GM19193 (cell line): ENCODE data around the gene IL34.

Experiments used
- POLR2A ChIP-seq: IDR thresholded peaks from 4 replicates; pipeline ENCODE4 v1.6.1; 2011; ENCODE audit not compliant: insufficient read depth, insufficient read length; ENCODE audit errors: extremely low read depth

Gene IL34

GRCh38 chr16:70649300-70649699, 2.9 kb downstream of the IL34 start:
- TF ChIP-seq POLR2A: no peak

- no peak for TF ChIP-seq POLR2A
Observed at GRCh38 chr16:70650216-70650615, 3.9 kb downstream of the IL34 start.

GRCh38 chr16:70651524-70651923, 5.2 kb downstream of the IL34 start:
- TF ChIP-seq POLR2A: no peak

- TF ChIP-seq POLR2A: no peak
Observed at GRCh38 chr16:70652322-70652721, 6.0 kb downstream of the IL34 start.

GRCh38 chr16:70653406-70653805, 7.0 kb downstream of the IL34 start:
- no peak for TF ChIP-seq POLR2A

- TF ChIP-seq POLR2A: no peak
Observed at GRCh38 chr16:70653809-70654771, 7.7 kb downstream of the IL34 start.

- TF ChIP-seq POLR2A: no peak
Observed at GRCh38 chr16:70656065-70656711, 9.8 kb downstream of the IL34 start.

GRCh38 chr16:70656712-70657263, 10.4 kb downstream of the IL34 start:
- no peak for TF ChIP-seq POLR2A

- TF ChIP-seq POLR2A: no peak
Observed at GRCh38 chr16:70657956-70658355, 11.6 kb downstream of the IL34 start.

- TF ChIP-seq POLR2A: no peak
Observed at GRCh38 chr16:70658921-70659320, 12.6 kb downstream of the IL34 start.

GRCh38 chr16:70659546-70659945, 13.2 kb downstream of the IL34 start:
- no peak for TF ChIP-seq POLR2A

GRCh38 chr16:70659953-70660671, 13.8 kb downstream of the IL34 start:
- TF ChIP-seq POLR2A: no peak

- TF ChIP-seq POLR2A: no peak
Observed at GRCh38 chr16:70660672-70661350, 14.5 kb downstream of the IL34 start.

GRCh38 chr16:70661534-70661917, 15.2 kb downstream of the IL34 start:
- TF ChIP-seq POLR2A: no peak
